K562 (cell line): ENCODE results near the gene RAB27B.

Experiments
- CBX8 ChIP-seq: fragments of 200-600 bp; sonication (generic); IDR thresholded peaks from 2 replicates; pipeline ENCODE4 v1.6.1; 2012; ENCODE audit warnings: borderline replicate concordance, mixed run types, low read depth, mild to moderate bottlenecking, moderate library complexity, mixed read lengths, low read length, control low read depth, inconsistent platforms; ENCODE audit not compliant: poor library complexity, severe bottlenecking; ENCODE audit errors: extremely low read depth
- EZH2 ChIP-seq: IDR thresholded peaks from 2 replicates; pipeline ENCODE4 v1.6.1; 2012; ENCODE audit warnings: low read depth, mild to moderate bottlenecking, inconsistent platforms, low read length, borderline replicate concordance
- FOXK1 ChIP-seq: sonication (generic); formaldehyde crosslinking; IDR thresholded peaks from 2 replicates; pipeline ENCODE4 v1.8.0; 2022; ENCODE audit warnings: missing genetic modification reagents, mild to moderate bottlenecking, borderline replicate concordance
- IRF2 ChIP-seq: sonication (generic); formaldehyde crosslinking; IDR thresholded peaks from 2 replicates; pipeline ENCODE4 v1.8.1; 2022; ENCODE audit warnings: mild to moderate bottlenecking, missing genetic modification reagents
- MAFK ChIP-seq: IDR thresholded peaks from 2 replicates; pipeline ENCODE4 v1.6.1; 2011; ENCODE audit warnings: low read length, improper control_type of control experiment
- MAX ChIP-seq: sonication (generic); formaldehyde crosslinking; IDR thresholded peaks from 2 replicates; pipeline ENCODE4 v1.9.0; 2022; ENCODE audit warnings: mild to moderate bottlenecking, missing genetic modification reagents
- MXI1 ChIP-seq: IDR thresholded peaks from 2 replicates; pipeline ENCODE4 v1.6.1; 2011; ENCODE audit warnings: low read depth, mild to moderate bottlenecking, improper control_type of control experiment, low read length
- NCOA6 ChIP-seq: fragments of 450-650 bp; IDR thresholded peaks from 2 replicates; pipeline ENCODE4 v1.6.1; 2017; ENCODE audit warnings: mild to moderate bottlenecking
- SIX5 ChIP-seq, 2 experiments: IDR thresholded peaks; 2 replicates each; pipeline ENCODE4 v1.6.1; 2011; ENCODE audit warnings: low read length in 2 of 2, borderline replicate concordance in 1 of 2, low read depth in 1 of 2, mild to moderate bottlenecking in 1 of 2, moderate library complexity in 1 of 2; ENCODE audit not compliant: insufficient read depth in 1 of 2
- SMARCA4 ChIP-seq: fragments of 450-650 bp; IDR thresholded peaks from 2 replicates; pipeline ENCODE4 v1.6.1; 2016

- TF ChIP-seq FOXK1 (CRISPR knock-in tag): no peak
- TF ChIP-seq MAX (CRISPR knock-in tag): no peak
- TF ChIP-seq NCOA6: no peak
- no peak for TF ChIP-seq SMARCA4
- TF ChIP-seq SIX5 (IDR thresholded peaks at IDR 0.05; ENCODE audit: borderline replicate concordance in 1 of 2, insufficient read depth in 1 of 2, low read depth in 1 of 2, low read length in 2 of 2): no peak
- no peak for TF ChIP-seq MAFK
- TF ChIP-seq IRF2 (CRISPR knock-in tag): no peak
- TF ChIP-seq EZH2: no peak
- TF ChIP-seq CBX8: no peak
- no peak for TF ChIP-seq MXI1
Observed at GRCh38 chr18:54794823-54795222, 33.5 kb upstream of the RAB27B start.
